Measurements from ENCODE around the gene NUDCD3.

NUDCD3 gene

GRCh38 chr7:44473295-44473694 is 17.2 kb downstream of the NUDCD3 start:
- Histone ChIP-seq H3K4me2 (ENCODE audit: low read length) (no peak overlapping the region), H3K9me2 (replicated peaks; ENCODE audit: control insufficient read depth, low read length) (no peaks in the 10 kb centered on the region), H4K20me1 (ENCODE audit: control insufficient read depth, insufficient read depth, low read depth, low read length) (peaks cover 4% of the 10 kb centered on the region; the same call in 1 of the 2 replicates), H3F3A (ENCODE audit: control insufficient read depth, insufficient read depth) (peaks cover 7% of the 10 kb centered on the region; the same call in 1 of the 2 replicates), H3K36me3 (ENCODE audit: control insufficient read depth, low read length) (peaks cover 91% of the 10 kb centered on the region), H3K9me3 (ENCODE audit: control insufficient read depth, insufficient read depth, low read length) (no peaks in the 10 kb centered on the region), H3K4me1 (ENCODE audit: control insufficient read depth, low read length) (peaks cover 76% of the 10 kb centered on the region), H3K27ac (ENCODE audit: low read depth, low read length) (no peak overlapping the region), H3K79me2 (ENCODE audit: control insufficient read depth, low read length) (peaks cover 89% of the 10 kb centered on the region), H3K27me3 (ENCODE audit: control insufficient read depth, low read length) (no peaks in the 10 kb centered on the region), H3K4me3 (ENCODE audit: low read length) (no peak overlapping the region)
- TF ChIP-seq EZH2phosphoT487 (IDR thresholded peaks at IDR 0.05; ENCODE audit: borderline replicate concordance, low read length): no peak
- TF ChIP-seq, protein P1, sequence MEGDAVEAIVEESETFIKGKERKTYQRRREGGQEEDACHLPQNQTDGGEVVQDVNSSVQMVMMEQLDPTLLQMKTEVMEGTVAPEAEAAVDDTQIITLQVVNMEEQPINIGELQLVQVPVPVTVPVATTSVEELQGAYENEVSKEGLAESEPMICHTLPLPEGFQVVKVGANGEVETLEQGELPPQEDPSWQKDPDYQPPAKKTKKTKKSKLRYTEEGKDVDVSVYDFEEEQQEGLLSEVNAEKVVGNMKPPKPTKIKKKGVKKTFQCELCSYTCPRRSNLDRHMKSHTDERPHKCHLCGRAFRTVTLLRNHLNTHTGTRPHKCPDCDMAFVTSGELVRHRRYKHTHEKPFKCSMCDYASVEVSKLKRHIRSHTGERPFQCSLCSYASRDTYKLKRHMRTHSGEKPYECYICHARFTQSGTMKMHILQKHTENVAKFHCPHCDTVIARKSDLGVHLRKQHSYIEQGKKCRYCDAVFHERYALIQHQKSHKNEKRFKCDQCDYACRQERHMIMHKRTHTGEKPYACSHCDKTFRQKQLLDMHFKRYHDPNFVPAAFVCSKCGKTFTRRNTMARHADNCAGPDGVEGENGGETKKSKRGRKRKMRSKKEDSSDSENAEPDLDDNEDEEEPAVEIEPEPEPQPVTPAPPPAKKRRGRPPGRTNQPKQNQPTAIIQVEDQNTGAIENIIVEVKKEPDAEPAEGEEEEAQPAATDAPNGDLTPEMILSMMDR (IDR thresholded peaks at IDR 0.05; ENCODE audit: low read depth, low read length, poor library complexity, severe bottlenecking): no peak

- no peak overlapping the region for H3K27ac ChIP-seq (ENCODE audit: low read depth, low read length)
These were observed 17.6 kb downstream of the NUDCD3 start for GRCh38 chr7:44472843-44473242.

GRCh38 chr7:44471850-44472249 is 18.6 kb downstream of the NUDCD3 start:
- Histone ChIP-seq H3K27me3 (ENCODE audit: control insufficient read depth, low read length) (no peaks in the 10 kb centered on the region), H3K79me2 (ENCODE audit: control insufficient read depth, low read length) (peaks cover 89% of the 10 kb centered on the region), H3F3A (ENCODE audit: control insufficient read depth, insufficient read depth) (peaks cover 7% of the 10 kb centered on the region; the same call in 1 of the 2 replicates), H3K9me2 (replicated peaks; ENCODE audit: control insufficient read depth, low read length) (no peaks in the 10 kb centered on the region), H4K20me1 (ENCODE audit: control insufficient read depth, insufficient read depth, low read depth, low read length) (peaks cover 4% of the 10 kb centered on the region; the same call in 1 of the 2 replicates), H3K36me3 (ENCODE audit: control insufficient read depth, low read length) (peaks cover 94% of the 10 kb centered on the region), H3K4me3 (ENCODE audit: low read length) (no peak overlapping the region), H3K4me2 (ENCODE audit: low read length) (no peak overlapping the region), H3K4me1 (ENCODE audit: control insufficient read depth, low read length) (peaks cover 74% of the 10 kb centered on the region), H3K27ac (ENCODE audit: low read depth, low read length) (no peak overlapping the region), H3K9me3 (ENCODE audit: control insufficient read depth, insufficient read depth, low read length) (no peaks in the 10 kb centered on the region)
- TF ChIP-seq, protein P1 (IDR thresholded peaks at IDR 0.05; ENCODE audit: low read depth, low read length, poor library complexity, severe bottlenecking): no peak
- TF ChIP-seq EZH2phosphoT487 (IDR thresholded peaks at IDR 0.05; ENCODE audit: borderline replicate concordance, low read length): no peak

More at GRCh38 chr7:44472843-44473242, 17.6 kb downstream of the NUDCD3 start:
- no peak overlapping the region for H3K4me2 ChIP-seq (ENCODE audit: low read length)
- peaks cover 93% of the 10 kb centered on the region for H3K36me3 ChIP-seq (ENCODE audit: control insufficient read depth, low read length)
- H3K9me2 ChIP-seq (replicated peaks; ENCODE audit: control insufficient read depth, low read length): no peaks in the 10 kb centered on the region
- peaks cover 90% of the 10 kb centered on the region for H3K79me2 ChIP-seq (ENCODE audit: control insufficient read depth, low read length)
- H3F3A ChIP-seq (ENCODE audit: control insufficient read depth, insufficient read depth): peaks cover 7% of the 10 kb centered on the region; the same call in 1 of the 2 replicates
- TF ChIP-seq, protein P1 (IDR thresholded peaks at IDR 0.05; ENCODE audit: low read depth, low read length, poor library complexity, severe bottlenecking): no peak
- TF ChIP-seq EZH2phosphoT487 (IDR thresholded peaks at IDR 0.05; ENCODE audit: borderline replicate concordance, low read length): no peak
- H4K20me1 ChIP-seq (ENCODE audit: control insufficient read depth, insufficient read depth, low read depth, low read length): peaks cover 4% of the 10 kb centered on the region; the same call in 1 of the 2 replicates
- peaks cover 76% of the 10 kb centered on the region for H3K4me1 ChIP-seq (ENCODE audit: control insufficient read depth, low read length)
- no peaks in the 10 kb centered on the region for H3K27me3 ChIP-seq (ENCODE audit: control insufficient read depth, low read length)
- no peak overlapping the region for H3K4me3 ChIP-seq (ENCODE audit: low read length)
- no peaks in the 10 kb centered on the region for H3K9me3 ChIP-seq (ENCODE audit: control insufficient read depth, insufficient read depth, low read length)
